MM.1S (cell line): ENCODE results near the gene PTGDS.

Experiments
- DNase-seq: peaks from one replicate; pipeline ENCODE4 v3.0.0-alpha.2; 2015
- H2AFZ ChIP-seq: fragments of 300-600 bp; sonication (generic); 2 replicates; pipeline ENCODE4 v1.6.0; 2016; ENCODE audit warnings: antibody characterized with exemption, low read length
- H3F3A ChIP-seq: fragments of 300-600 bp; sonication (generic); 2 replicates; pipeline ENCODE4 v1.6.1; 2016; ENCODE audit warnings: mild to moderate bottlenecking, antibody characterized with exemption, low read length, moderate library complexity, mixed read lengths; ENCODE audit not compliant: insufficient read depth
- H3K27ac ChIP-seq: fragments of 300-600 bp; sonication (generic); 2 replicates; pipeline ENCODE4 v1.5.1; 2016; ENCODE audit warnings: mild to moderate bottlenecking, low read length
- H3K27me3 ChIP-seq: fragments of 300-600 bp; sonication (generic); replicated peaks from 2 replicates; pipeline ENCODE4 v1.6.0; 2016; ENCODE audit warnings: low read length; ENCODE audit not compliant: insufficient read depth
- H3K36me3 ChIP-seq: fragments of 300-600 bp; sonication (generic); replicated peaks from 2 replicates; pipeline ENCODE4 v1.6.1; 2016; ENCODE audit warnings: mild to moderate bottlenecking, low read length, mixed read lengths; ENCODE audit not compliant: insufficient read depth
- H3K4me1 ChIP-seq: fragments of 300-600 bp; sonication (generic); 2 replicates; pipeline ENCODE4 v1.6.1; 2016; ENCODE audit warnings: low read length, mixed read lengths
- H3K4me2 ChIP-seq: fragments of 300-600 bp; sonication (generic); 2 replicates; pipeline ENCODE4 v1.6.0; 2016; ENCODE audit warnings: low read depth, low read length
- H3K4me3 ChIP-seq: fragments of 300-600 bp; sonication (generic); 2 replicates; pipeline ENCODE4 v1.5.1; 2016; ENCODE audit warnings: low read length, mixed read lengths
- H3K79me2 ChIP-seq: fragments of 300-600 bp; sonication (generic); 2 replicates; pipeline ENCODE4 v1.6.1; 2016; ENCODE audit warnings: mixed run types, low read length, mixed read lengths
- H3K9ac ChIP-seq: fragments of 300-600 bp; sonication (generic); 2 replicates; pipeline ENCODE4 v1.6.1; 2016; ENCODE audit warnings: low read length, mixed read lengths
- H3K9me2 ChIP-seq: fragments of 300-600 bp; sonication (generic); replicated peaks from 2 replicates; pipeline ENCODE4 v1.6.1; 2016; ENCODE audit warnings: mild to moderate bottlenecking, low read length, mixed read lengths; ENCODE audit not compliant: insufficient read depth
- H3K9me3 ChIP-seq: fragments of 300-600 bp; sonication (generic); replicated peaks from 2 replicates; pipeline ENCODE4 v1.6.1; 2016; ENCODE audit warnings: mild to moderate bottlenecking, low read length, mixed read lengths; ENCODE audit not compliant: insufficient read depth
- H4K20me1 ChIP-seq: fragments of 300-600 bp; sonication (generic); 2 replicates; pipeline ENCODE4 v1.6.1; 2016; ENCODE audit warnings: mild to moderate bottlenecking, low read length, moderate library complexity, mixed read lengths; ENCODE audit not compliant: insufficient read depth
- CTCF ChIP-seq: fragments of 300-600 bp; sonication (generic); IDR thresholded peaks from 2 replicates; pipeline ENCODE4 v1.5.1; 2016; ENCODE audit warnings: antibody characterized with exemption, low read length, mixed read lengths
- EZH2 ChIP-seq: fragments of 300-600 bp; sonication (generic); optimal IDR thresholded peaks from 2 replicates; pipeline ENCODE3; 2017; ENCODE audit warnings: low read depth, mild to moderate bottlenecking, antibody characterized with exemption, low read length, mixed read lengths
- EZH2phosphoT487 ChIP-seq: fragments of 300-600 bp; sonication (generic); IDR thresholded peaks from 2 replicates; pipeline ENCODE4 v1.6.1; 2018; ENCODE audit warnings: antibody characterized with exemption, low read length

The PTGDS gene

GRCh38 chr9:137018761-137019559, 41.7 kb downstream of the PTGDS start:
- Histone ChIP-seq H3K27ac (no peak overlapping the region), H4K20me1 (no peaks in the 10 kb centered on the region), H3K4me2 (no peak overlapping the region), H3K36me3 (no peaks in the 10 kb centered on the region), H3K27me3 (peaks cover 45% of the 10 kb centered on the region), H3K9me2 (no peaks in the 10 kb centered on the region), H3K4me3 (no peak overlapping the region), H3F3A (no peaks in the 10 kb centered on the region), H3K9ac (no peak overlapping the region), H3K79me2 (no peaks in the 10 kb centered on the region), H3K4me1 (no peaks in the 10 kb centered on the region), H2AFZ (no peak overlapping the region), H3K9me3 (no peaks in the 10 kb centered on the region)
- no peak for DNase-seq
- TF ChIP-seq EZH2phosphoT487, result no peak
- TF ChIP-seq CTCF, result no peak

- Histone ChIP-seq H3F3A (no peaks in the 10 kb centered on the region), H3K9me2 (no peaks in the 10 kb centered on the region), H2AFZ (no peak overlapping the region), H3K9ac (no peak overlapping the region), H3K79me2 (no peaks in the 10 kb centered on the region), H3K27ac (no peak overlapping the region), H3K9me3 (no peaks in the 10 kb centered on the region), H3K36me3 (no peaks in the 10 kb centered on the region), H3K4me3 (no peak overlapping the region), H4K20me1 (no peaks in the 10 kb centered on the region), H3K4me1 (no peaks in the 10 kb centered on the region), H3K4me2 (no peak overlapping the region), H3K27me3 (peaks cover 35% of the 10 kb centered on the region)
- no peak for DNase-seq
- no peak for TF ChIP-seq EZH2
- no peak for TF ChIP-seq EZH2phosphoT487
- no peak for TF ChIP-seq CTCF
Measured at GRCh38 chr9:137019891-137020683, 42.8 kb downstream of the PTGDS start.

GRCh38 chr9:137020771-137021567, 43.7 kb downstream of the PTGDS start:
- Histone ChIP-seq H3K4me2 (no peak overlapping the region), H4K20me1 (no peaks in the 10 kb centered on the region), H3K36me3 (no peaks in the 10 kb centered on the region), H3F3A (no peaks in the 10 kb centered on the region), H2AFZ (no peak overlapping the region), H3K9ac (no peak overlapping the region), H3K4me1 (peaks cover 2% of the 10 kb centered on the region; the same call in 1 of the 2 replicates), H3K27me3 (peaks cover 37% of the 10 kb centered on the region), H3K4me3 (no peak overlapping the region), H3K79me2 (no peaks in the 10 kb centered on the region), H3K27ac (no peak overlapping the region), H3K9me3 (no peaks in the 10 kb centered on the region), H3K9me2 (no peaks in the 10 kb centered on the region)
- DNase-seq, result no peak
- no peak for TF ChIP-seq EZH2phosphoT487
- TF ChIP-seq CTCF, result no peak
- TF ChIP-seq EZH2, result no peak
